Measurements from ENCODE around the gene ENTPD6.

The ENTPD6 gene

GRCh38 chr20:25191051-25191450 is 4.5 kb upstream of the ENTPD6 start:
- no peak for DNase-seq

- no peak for DNase-seq
These were observed 3.8 kb upstream of the ENTPD6 start for GRCh38 chr20:25191689-25192088.

- no peak for DNase-seq
These were observed 1.7 kb upstream of the ENTPD6 start for GRCh38 chr20:25193843-25194242.

- no peak for DNase-seq
These were observed 1.1 kb upstream of the ENTPD6 start for GRCh38 chr20:25194333-25194972.

GRCh38 chr20:25195962-25196785 is 662 bp downstream of the ENTPD6 start:
- DNase-seq, result peak; percentile 18 to 26

GRCh38 chr20:25196786-25197120 is 1.2 kb downstream of the ENTPD6 start:
- DNase-seq, result no peak

- DNase-seq, result peak in 1 of 2 donors; percentile 37
These were observed 1.8 kb downstream of the ENTPD6 start for GRCh38 chr20:25197183-25197869.

GRCh38 chr20:25197870-25198190 is 2.3 kb downstream of the ENTPD6 start:
- no peak for DNase-seq

GRCh38 chr20:25198663-25199383 is 3.3 kb downstream of the ENTPD6 start:
- DNase-seq, result no peak

- DNase-seq, result no peak
These were observed 4.2 kb downstream of the ENTPD6 start for GRCh38 chr20:25199473-25200260.

- no peak for DNase-seq
These were observed 7.6 kb downstream of the ENTPD6 start for GRCh38 chr20:25203089-25203488.

- DNase-seq, result no peak
These were observed 8.4 kb downstream of the ENTPD6 start for GRCh38 chr20:25203871-25204320.

GRCh38 chr20:25204550-25205276 is 9.2 kb downstream of the ENTPD6 start:
- DNase-seq, result no peak

GRCh38 chr20:25205277-25206062 is 10.0 kb downstream of the ENTPD6 start:
- DNase-seq, result no peak

GRCh38 chr20:25206063-25206403 is 10.5 kb downstream of the ENTPD6 start:
- no peak for DNase-seq

GRCh38 chr20:25206548-25206947 is 11.0 kb downstream of the ENTPD6 start:
- no peak for DNase-seq

GRCh38 chr20:25207149-25207959 is 11.8 kb downstream of the ENTPD6 start:
- DNase-seq, result no peak

GRCh38 chr20:25207960-25208534 is 12.5 kb downstream of the ENTPD6 start:
- DNase-seq, result no peak

- DNase-seq, result no peak
These were observed 13.9 kb downstream of the ENTPD6 start for GRCh38 chr20:25209400-25209799.

GRCh38 chr20:25209911-25210310 is 14.4 kb downstream of the ENTPD6 start:
- no peak for DNase-seq
